Measurements from ENCODE around the gene CD82. TPM values are rescaled to one million over a fixed set of nuclear protein-coding genes. Genes with fewer than 3 reads are reported as not detected.

CD82 gene
- total RNA-seq, 4 donors from 2014 or later: 10.2 to 26.3 (median 20.8) TPM

GRCh38 chr11:44614281-44614775 is 48.9 kb downstream of the CD82 start:
- H3K4me1 ChIP-seq: no peaks in the 10 kb centered on the region
- no peaks in the 10 kb centered on the region for H3K36me3 ChIP-seq
- intact Hi-C loops (cut with DNase I; ENCODE audit: low total_unique reads): no loop called here
- no peak for TF ChIP-seq POLR2A (IDR thresholded peaks at IDR 0.05)
- TF ChIP-seq CTCF (IDR thresholded peaks at IDR 0.05): no peak
- no peak overlapping the region for H3K27ac ChIP-seq
- H3K9me3 ChIP-seq: no peaks in the 10 kb centered on the region
- DNase-seq: no peak
- H3K27me3 ChIP-seq: no peaks in the 10 kb centered on the region
- H3K4me3 ChIP-seq: no peak overlapping the region

GRCh38 chr11:44615041-44615755 is 49.7 kb downstream of the CD82 start:
- Histone ChIP-seq H3K27ac (no peak overlapping the region), H3K4me1 (no peaks in the 10 kb centered on the region), H3K9me3 (no peaks in the 10 kb centered on the region), H3K36me3 (no peaks in the 10 kb centered on the region), H3K27me3 (no peaks in the 10 kb centered on the region), H3K4me3 (no peak overlapping the region)
- intact Hi-C loops (cut with DNase I; ENCODE audit: low total_unique reads): no loop called here
- no peak for DNase-seq
- TF ChIP-seq CTCF (IDR thresholded peaks at IDR 0.05) (no peak), POLR2A (IDR thresholded peaks at IDR 0.05) (no peak)

- no peak for DNase-seq
- Histone ChIP-seq H3K9me3 (no peaks in the 10 kb centered on the region), H3K4me1 (no peaks in the 10 kb centered on the region), H3K36me3 (no peaks in the 10 kb centered on the region), H3K4me3 (no peak overlapping the region), H3K27ac (no peak overlapping the region), H3K27me3 (no peaks in the 10 kb centered on the region)
- TF ChIP-seq POLR2A (IDR thresholded peaks at IDR 0.05): no peak
- no peak for TF ChIP-seq CTCF (IDR thresholded peaks at IDR 0.05)
- intact Hi-C loops (cut with DNase I; ENCODE audit: low total_unique reads): loop anchor here (2.0 kb wide), 1 partner anchor 59 kb away; no protein-coding TSS in a partner anchor
Observed at GRCh38 chr11:44615913-44616791, 50.7 kb downstream of the CD82 start.

- H3K9me3 ChIP-seq: no peaks in the 10 kb centered on the region
- H3K27ac ChIP-seq: no peak overlapping the region
- peak; percentile 10 for DNase-seq
- H3K27me3 ChIP-seq: no peaks in the 10 kb centered on the region
- H3K4me3 ChIP-seq: no peak overlapping the region
- intact Hi-C loops (cut with DNase I; ENCODE audit: low total_unique reads): loop anchor here (2.0 kb wide), 1 partner anchor 61 kb away; no protein-coding TSS in a partner anchor
- H3K36me3 ChIP-seq: no peaks in the 10 kb centered on the region
- no peaks in the 10 kb centered on the region for H3K4me1 ChIP-seq
- no peak for TF ChIP-seq CTCF (IDR thresholded peaks at IDR 0.05)
- TF ChIP-seq POLR2A (IDR thresholded peaks at IDR 0.05): no peak
Observed at GRCh38 chr11:44617671-44618461, 52.4 kb downstream of the CD82 start.
